GM23338 (cell line): ENCODE results near the gene MMP27. TPM values are rescaled to one million over a fixed set of nuclear protein-coding genes. Genes with fewer than 3 reads are reported as not detected.

Experiments
- ATAC-seq: fragments of 200-7000 bp; cut with Tn5 transposase; 3 replicates; pipeline ENCODE4 v1.9.1; 2020
- DNase-seq: peaks from one replicate; pipeline ENCODE4 v3.0.0-alpha.2; 2015; ENCODE audit warnings: low spot score
- H2AFZ ChIP-seq: fragments of 200-600 bp; sonication (generic); 2 replicates; pipeline ENCODE4 v1.8.0; 2016; ENCODE audit warnings: antibody characterized with exemption, mild to moderate bottlenecking, moderate library complexity
- H3F3A ChIP-seq: fragments of 200-600 bp; sonication (generic); replicated peaks from 2 replicates; pipeline ENCODE4 v1.8.0; 2017; ENCODE audit warnings: antibody characterized with exemption, mixed run types, low read depth
- H3K27ac ChIP-seq: fragments of 200-600 bp; sonication (generic); 2 replicates; pipeline ENCODE4 v1.6.1; 2016; ENCODE audit warnings: low read depth
- H3K27me3 ChIP-seq: fragments of 200-600 bp; sonication (generic); 2 replicates; pipeline ENCODE4 v1.8.0; 2016; ENCODE audit warnings: mild to moderate bottlenecking, mixed run types, moderate library complexity; ENCODE audit not compliant: insufficient read depth
- H3K36me3 ChIP-seq: fragments of 200-600 bp; sonication (generic); 2 replicates; pipeline ENCODE4 v1.8.0; 2016; ENCODE audit warnings: mild to moderate bottlenecking; ENCODE audit not compliant: insufficient read depth
- H3K4me1 ChIP-seq: fragments of 200-600 bp; sonication (generic); 2 replicates; pipeline ENCODE4 v1.8.0; 2016; ENCODE audit warnings: mild to moderate bottlenecking, moderate library complexity; ENCODE audit not compliant: insufficient read depth
- H3K4me2 ChIP-seq: fragments of 200-600 bp; sonication (generic); 2 replicates; pipeline ENCODE4 v1.7.1; 2017; ENCODE audit warnings: mixed run types
- H3K4me3 ChIP-seq: fragments of 200-600 bp; sonication (generic); 2 replicates; pipeline ENCODE4 v1.6.1; 2016; ENCODE audit warnings: mixed run types
- H3K79me2 ChIP-seq: fragments of 200-600 bp; sonication (generic); replicated peaks from 2 replicates; pipeline ENCODE4 v1.8.0; 2017; ENCODE audit warnings: mild to moderate bottlenecking; ENCODE audit not compliant: insufficient read depth
- H3K9me2 ChIP-seq: fragments of 200-600 bp; sonication (generic); 2 replicates; pipeline ENCODE4 v1.8.0; 2017; ENCODE audit not compliant: insufficient read depth
- H4K20me1 ChIP-seq: fragments of 200-600 bp; sonication (generic); replicated peaks from 2 replicates; pipeline ENCODE4 v1.8.0; 2017; ENCODE audit warnings: mild to moderate bottlenecking; ENCODE audit not compliant: insufficient read depth
- H3K27ac Mint-ChIP-seq: 2 replicates; pipeline ENCODE4 v1.8.0; 2020; ENCODE audit warnings: inconsistent platforms, mild to moderate bottlenecking, moderate library complexity, mixed read lengths
- H3K27me3 Mint-ChIP-seq: 3 replicates; pipeline ENCODE4 v1.8.0; 2022; ENCODE audit warnings: low read depth, mild to moderate bottlenecking, moderate library complexity, mixed read lengths, inconsistent platforms; ENCODE audit not compliant: insufficient read depth, poor library complexity
- H3K36me3 Mint-ChIP-seq: 3 replicates; pipeline ENCODE4 v1.8.0; 2021; ENCODE audit warnings: low read depth, mild to moderate bottlenecking, inconsistent platforms, moderate library complexity, mixed read lengths
- H3K4me1 Mint-ChIP-seq: 3 replicates; pipeline ENCODE4 v1.8.0; 2020; ENCODE audit warnings: mild to moderate bottlenecking, inconsistent platforms, mixed read lengths
- H3K4me3 Mint-ChIP-seq: 3 replicates; pipeline ENCODE4 v1.8.0; 2021; ENCODE audit warnings: moderate library complexity, mild to moderate bottlenecking, inconsistent platforms, mixed read lengths
- H3K9me3 Mint-ChIP-seq: 3 replicates; pipeline ENCODE4 v1.8.0; 2020; ENCODE audit warnings: moderate library complexity, mild to moderate bottlenecking, inconsistent platforms, mixed read lengths
- CREB1 ChIP-seq: fragments of 250-450 bp; sonication (Bioruptor Pico); IDR thresholded peaks from 2 replicates; pipeline ENCODE4 v1.5.0; 2020; ENCODE audit warnings: low read depth, mild to moderate bottlenecking, moderate library complexity
- EZH2phosphoT487 ChIP-seq: fragments of 200-600 bp; sonication (generic); IDR thresholded peaks from one replicate; pipeline ENCODE4 v1.8.1; 2018; ENCODE audit warnings: antibody characterized with exemption; ENCODE audit not compliant: unreplicated experiment
- JUNB ChIP-seq: IDR thresholded peaks from one replicate; pipeline ENCODE4 v1.6.1; 2016; ENCODE audit warnings: antibody characterized with exemption; ENCODE audit not compliant: unreplicated experiment
- NANOG ChIP-seq: IDR thresholded peaks from 2 replicates; pipeline ENCODE4 v1.6.1; 2016; ENCODE audit warnings: antibody characterized with exemption, borderline replicate concordance
- POLR2AphosphoS5 ChIP-seq: IDR thresholded peaks from 2 replicates; pipeline ENCODE4 v1.6.1; 2016; ENCODE audit warnings: antibody characterized with exemption, low read depth
- STAT1 ChIP-seq: IDR thresholded peaks from one replicate; pipeline ENCODE4 v1.6.1; 2016; ENCODE audit warnings: antibody characterized with exemption; ENCODE audit not compliant: unreplicated experiment
- ZNF114 ChIP-seq: fragments of 250-450 bp; sonication (Bioruptor Pico); IDR thresholded peaks from 2 replicates; pipeline ENCODE4 v1.5.0; 2020; ENCODE audit warnings: mild to moderate bottlenecking, moderate library complexity
- ZNF462 ChIP-seq: fragments of 250-450 bp; sonication (Bioruptor Pico); IDR thresholded peaks from 2 replicates; pipeline ENCODE4 v1.5.0; 2020; ENCODE audit warnings: mild to moderate bottlenecking, moderate library complexity
- polyA plus RNA-seq: library from polyadenylated mRNA; unstranded; fragments of >200 nt; fragmentation: Nextera tagmentation; extraction: Ambion mirVana; gene quantifications from 2 replicates; pipeline ENCODE4 v1.2.1, GENCODE V29; 2016
- total RNA-seq: library from RNA; depleted of rRNA; stranded (reverse); fragments of >200 nt; shearing (Covaris generic); gene quantifications from 2 replicates; pipeline ENCODE4 v1.2.3, GENCODE V29; 2014

Gene MMP27
- total and polyA plus RNA-seq, 2 experiments from 2014 or later, result not detected

GRCh38 chr11:102704841-102705240 is 728 bp downstream of the MMP27 start (continued):
- TF ChIP-seq ZNF462 (CRISPR knock-in tag) (no peak), ZNF114 (CRISPR knock-in tag) (no peak)

- H3K9me2 ChIP-seq, result no peaks in the 10 kb centered on the region
- no peak overlapping the region for H3K4me3 ChIP-seq
- no peaks in the 10 kb centered on the region for H3K4me1 ChIP-seq
- H3K9me3 Mint-ChIP-seq, result no peaks in the 10 kb centered on the region
- no peaks in the 10 kb centered on the region for H3K79me2 ChIP-seq
- no peaks in the 10 kb centered on the region for H3F3A ChIP-seq
- H3K36me3 ChIP-seq, result no peaks in the 10 kb centered on the region
- no peaks in the 10 kb centered on the region for H3K27me3 ChIP-seq
- no peak overlapping the region for H3K27ac Mint-ChIP-seq
- no peak overlapping the region for H3K4me2 ChIP-seq
- H3K4me3 Mint-ChIP-seq, result no peak overlapping the region
- H3K36me3 Mint-ChIP-seq, result no peaks in the 10 kb centered on the region
- no peaks in the 10 kb centered on the region for H4K20me1 ChIP-seq
- ATAC-seq (no peak), DNase-seq (no peak)
- no peak overlapping the region for H3K27ac ChIP-seq
- H3K27me3 Mint-ChIP-seq, result no peaks in the 10 kb centered on the region
- H2AFZ ChIP-seq, result no peak overlapping the region
- no peaks in the 10 kb centered on the region for H3K4me1 Mint-ChIP-seq
- no peak for TF ChIP-seq NANOG
- TF ChIP-seq CREB1, result no peak
- TF ChIP-seq ZNF462 (CRISPR knock-in tag), result no peak
- no peak for TF ChIP-seq EZH2phosphoT487
- no peak for TF ChIP-seq POLR2AphosphoS5
- TF ChIP-seq STAT1, result no peak
- TF ChIP-seq JUNB, result no peak
Measured at GRCh38 chr11:102703826-102704493, 1.6 kb downstream of the MMP27 start.
